HG02763 (cell line): ENCODE results near the gene DMBT1.

Source experiments
- ATAC-seq: cut with Tn5 transposase; IDR thresholded peaks from one replicate; pipeline ENCODE4 v1.9.1; 2021; ENCODE audit warnings: mild to moderate bottlenecking, moderate library complexity; ENCODE audit not compliant: unreplicated experiment

The DMBT1 gene

GRCh38 chr10:122665946-122666345 lies 105.4 kb downstream of the DMBT1 start:
- no peak for ATAC-seq

- ATAC-seq = no peak
Observed at GRCh38 chr10:122669045-122669444, 108.5 kb downstream of the DMBT1 start.

GRCh38 chr10:122669842-122670241 lies 109.3 kb downstream of the DMBT1 start:
- ATAC-seq = no peak

GRCh38 chr10:122671355-122671754 lies 110.8 kb downstream of the DMBT1 start:
- ATAC-seq = no peak

- no peak for ATAC-seq
Observed at GRCh38 chr10:122672655-122673054, 112.1 kb downstream of the DMBT1 start.

GRCh38 chr10:122673269-122673668 lies 112.7 kb downstream of the DMBT1 start:
- ATAC-seq = no peak

- no peak for ATAC-seq
Observed at GRCh38 chr10:122673731-122674130, 113.2 kb downstream of the DMBT1 start.

- no peak for ATAC-seq
Observed at GRCh38 chr10:122674781-122675180, 114.2 kb downstream of the DMBT1 start.

GRCh38 chr10:122675278-122675677 lies 114.7 kb downstream of the DMBT1 start:
- ATAC-seq = no peak

- ATAC-seq = no peak
Observed at GRCh38 chr10:122678266-122678665, 117.7 kb downstream of the DMBT1 start.

- ATAC-seq = no peak
Observed at GRCh38 chr10:122682522-122682921, 122.0 kb downstream of the DMBT1 start.

- ATAC-seq = no peak
Observed at GRCh38 chr10:122688293-122688989, 127.9 kb downstream of the DMBT1 start.

- no peak for ATAC-seq
Observed at GRCh38 chr10:122689146-122689820, 128.7 kb downstream of the DMBT1 start.

- ATAC-seq = no peak
Observed at GRCh38 chr10:122692744-122693143, 132.2 kb downstream of the DMBT1 start.
